Measurements from ENCODE around the gene AHNAK.

The AHNAK gene

GRCh38 chr11:62494246-62494645, 52.4 kb downstream of the AHNAK start:
- DNase-seq: no peak

DNA sequence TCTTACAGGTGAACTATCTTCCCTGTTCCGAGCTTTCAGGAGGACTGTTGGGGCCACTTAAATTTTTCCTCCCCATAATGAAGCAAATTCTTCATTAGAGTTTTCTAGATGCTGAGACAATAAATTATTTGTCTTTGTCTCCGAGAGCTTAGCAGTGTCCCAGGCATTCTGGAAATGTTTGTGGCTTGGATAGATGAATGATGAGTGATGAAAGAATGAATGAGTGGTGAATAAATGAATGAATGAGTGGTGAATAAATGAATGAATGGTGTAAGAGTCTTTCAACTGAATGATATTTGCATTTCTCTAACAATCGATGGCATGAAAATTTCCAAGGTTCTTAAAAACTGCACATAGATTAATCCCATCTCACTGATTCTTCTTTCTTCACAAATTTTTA, 52.8 kb downstream of the AHNAK start:
- DNase-seq: no peak

DNA sequence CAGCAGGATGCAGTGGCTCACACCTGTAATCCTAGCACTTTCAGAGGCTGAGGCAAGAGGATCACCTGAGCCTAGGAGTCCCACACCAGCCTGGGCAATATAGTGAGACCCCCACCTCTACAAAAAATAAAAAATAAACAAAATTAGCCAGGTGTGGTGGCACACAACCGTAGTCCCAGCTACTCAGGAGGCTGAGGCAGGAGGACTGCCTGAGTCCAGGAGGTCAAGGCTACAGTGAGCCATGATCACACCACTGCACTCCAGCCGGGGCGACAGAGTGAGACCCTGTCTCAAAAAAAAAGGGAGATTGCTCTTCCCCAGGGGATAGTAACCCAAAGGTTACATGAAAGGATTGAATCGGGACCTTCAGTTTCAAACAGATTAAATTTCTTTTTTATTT, 54.0 kb downstream of the AHNAK start:
- no peak for DNase-seq

GRCh38 chr11:62491571-62492329, 54.9 kb downstream of the AHNAK start:
- DNase-seq: no peak

- DNase-seq: no peak
These were observed 57.4 kb downstream of the AHNAK start for GRCh38 chr11:62489204-62489603.

GRCh38 chr11:62487738-62488551, 58.7 kb downstream of the AHNAK start:
- DNase-seq: no peak

DNA sequence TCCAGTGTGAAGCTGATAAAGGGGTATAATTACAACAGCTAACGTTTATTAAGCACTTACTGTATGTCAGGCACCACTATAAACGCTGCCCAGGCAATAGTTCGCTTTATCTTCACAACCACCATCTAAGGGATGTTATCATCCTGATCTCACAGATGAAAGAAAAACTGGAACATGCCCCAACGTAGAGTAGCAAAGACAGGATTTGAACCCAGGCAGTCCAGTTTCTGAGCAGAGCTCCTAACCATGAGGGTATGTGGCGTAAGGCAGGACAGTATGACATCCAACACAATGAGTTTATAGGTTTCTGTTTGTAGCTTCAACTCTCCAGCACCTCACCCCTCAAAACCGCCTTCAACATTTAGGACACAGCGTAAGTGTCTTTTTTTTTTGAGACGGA, 59.5 kb downstream of the AHNAK start:
- DNase-seq: no peak

GRCh38 chr11:62484352-62484751, 62.3 kb downstream of the AHNAK start:
- no peak for DNase-seq

DNA sequence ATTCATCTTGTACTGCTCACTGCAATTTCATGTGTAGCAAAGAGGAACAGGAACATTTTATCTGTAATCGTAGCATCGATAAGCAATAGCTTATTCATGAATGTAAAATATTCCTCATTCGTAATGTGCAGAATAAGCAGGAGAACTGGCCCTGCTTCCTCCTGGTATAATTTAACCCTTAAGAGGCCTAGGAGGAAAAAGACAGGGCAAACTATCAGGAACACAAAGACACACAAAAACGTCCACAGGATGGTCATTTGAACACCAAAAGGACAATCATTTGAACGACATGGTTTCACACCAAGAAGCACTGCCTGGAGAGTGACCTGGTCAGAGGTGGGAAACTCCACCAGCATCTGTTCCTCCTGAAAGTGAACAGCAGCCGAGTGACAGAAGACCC, 63.9 kb downstream of the AHNAK start:
- DNase-seq: no peak

DNA sequence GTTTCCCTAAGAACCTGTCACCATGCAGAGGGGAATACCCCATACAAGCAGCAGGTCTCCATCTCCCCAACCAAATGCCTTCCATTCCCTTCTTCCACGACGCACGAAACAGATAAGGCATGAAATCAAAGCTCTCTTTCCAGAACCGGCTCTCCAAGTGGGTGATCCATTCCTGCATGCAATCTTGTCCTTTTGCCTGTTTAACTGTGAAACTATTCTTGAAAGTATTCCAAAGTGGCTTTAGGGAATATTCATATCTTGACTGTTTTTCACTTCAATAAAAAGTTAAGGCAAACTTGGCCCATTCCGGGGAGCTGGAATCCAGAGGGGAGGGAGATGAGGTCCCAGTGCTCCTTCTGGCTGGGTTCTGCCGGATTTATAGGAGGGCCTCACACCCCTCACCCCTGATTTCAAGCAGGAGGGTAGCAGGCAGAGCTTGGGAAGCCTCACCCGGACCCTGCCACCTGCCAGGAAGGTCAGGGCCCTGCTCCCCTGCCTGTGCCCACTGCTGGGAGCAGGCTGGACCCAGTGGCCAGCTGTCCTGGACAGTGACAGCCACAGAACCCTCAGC, 66.9 kb downstream of the AHNAK start:
- no peak for DNase-seq

DNA sequence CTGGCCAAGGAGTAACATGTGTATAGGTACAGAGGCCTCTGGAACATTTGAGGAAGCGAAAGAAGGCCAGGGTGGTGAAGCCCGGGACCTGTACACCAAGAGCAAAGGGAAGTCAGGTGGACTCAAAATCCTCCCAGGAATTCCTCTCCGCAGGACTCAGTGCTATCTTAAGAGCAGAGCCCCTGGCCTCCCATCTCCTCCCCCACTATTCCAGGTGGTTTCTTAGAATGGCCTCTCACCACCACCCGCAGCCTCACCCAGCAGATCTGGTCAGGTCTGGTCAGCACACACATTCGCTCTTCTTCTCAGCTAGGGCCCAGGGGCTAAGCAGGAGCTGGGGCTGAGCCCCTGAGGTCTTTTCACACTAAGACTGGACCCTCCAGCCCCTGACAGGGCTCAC, 68.7 kb downstream of the AHNAK start:
- DNase-seq: no peak

DNA sequence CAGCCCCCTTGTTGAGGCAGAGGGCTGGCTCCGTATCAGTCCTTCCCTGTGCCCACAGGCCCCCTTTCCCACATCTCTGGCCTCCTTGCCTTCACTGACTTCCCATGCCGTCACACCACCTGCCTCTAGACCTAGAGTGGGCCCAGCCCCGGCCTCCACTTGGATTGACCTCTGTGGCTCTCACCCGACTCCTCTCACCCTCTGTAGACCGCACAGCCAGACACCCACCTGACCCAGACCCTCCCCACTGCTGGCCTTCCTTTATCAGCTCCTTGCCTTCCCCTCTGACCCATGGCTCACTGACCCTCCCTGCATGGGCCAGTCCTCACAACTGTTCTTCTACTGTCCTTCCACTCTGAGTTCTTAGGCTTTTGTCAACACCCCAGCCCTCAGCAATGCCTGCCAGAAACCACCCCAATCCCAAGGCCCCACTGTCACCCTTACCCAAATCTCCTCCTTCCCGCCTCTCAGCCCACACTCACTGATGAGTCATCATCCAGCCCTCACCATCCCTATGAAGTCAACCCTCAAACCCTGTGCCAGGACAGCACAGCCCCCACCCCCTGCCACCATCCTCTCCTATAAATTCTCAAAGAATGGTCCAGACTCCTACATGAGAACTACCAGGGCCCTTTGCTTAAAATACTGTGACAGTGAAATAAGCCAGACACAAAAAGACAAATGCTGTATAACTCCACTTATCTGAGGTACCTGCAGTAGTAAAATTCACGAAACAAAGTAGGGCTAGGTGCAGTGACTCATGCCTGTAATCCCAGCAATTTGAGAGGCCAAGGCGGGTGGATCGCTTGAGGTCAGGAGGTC, 74.3 kb downstream of the AHNAK start:
- no peak for DNase-seq

GRCh38 chr11:62471603-62472002, 75.0 kb downstream of the AHNAK start:
- no peak for DNase-seq

DNA sequence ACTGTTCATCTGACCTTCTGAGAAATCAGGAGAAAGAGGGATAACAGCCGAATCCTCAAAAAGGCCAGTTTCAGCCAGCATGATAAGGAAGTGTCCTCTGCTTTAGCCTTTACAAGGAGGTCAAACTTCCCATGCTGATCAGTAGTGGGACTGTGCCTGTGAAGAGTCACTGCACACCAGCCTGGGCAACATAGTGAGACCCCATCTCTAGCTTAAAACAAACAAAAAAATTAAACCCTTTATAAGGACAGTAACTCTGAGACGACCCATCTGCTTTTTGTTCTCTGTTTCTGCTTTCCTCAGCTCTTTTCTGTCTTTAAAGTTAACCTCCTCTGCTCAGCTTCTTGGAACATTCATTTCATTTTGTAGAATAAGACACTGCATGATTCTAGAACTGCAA, 78.0 kb downstream of the AHNAK start:
- DNase-seq: no peak

DNA sequence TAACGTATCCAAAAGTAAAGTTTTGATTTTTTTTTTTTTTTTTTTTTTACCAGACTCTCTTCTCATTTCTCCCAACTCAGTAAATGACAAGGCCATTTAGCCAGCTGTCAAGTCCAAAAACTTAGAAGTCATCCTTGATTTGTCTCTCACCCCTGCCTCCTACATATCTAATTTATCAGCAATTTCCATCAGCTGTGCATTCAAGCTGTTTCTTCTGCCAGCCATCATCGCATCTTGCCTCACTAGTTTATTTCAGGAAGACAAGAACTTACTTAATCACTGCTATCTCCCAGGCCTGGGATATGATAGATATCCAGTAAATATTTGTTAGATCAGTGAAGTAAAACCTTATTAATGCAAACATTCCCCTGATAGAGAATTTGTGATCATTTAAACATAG, 80.2 kb downstream of the AHNAK start:
- DNase-seq: no peak

DNA sequence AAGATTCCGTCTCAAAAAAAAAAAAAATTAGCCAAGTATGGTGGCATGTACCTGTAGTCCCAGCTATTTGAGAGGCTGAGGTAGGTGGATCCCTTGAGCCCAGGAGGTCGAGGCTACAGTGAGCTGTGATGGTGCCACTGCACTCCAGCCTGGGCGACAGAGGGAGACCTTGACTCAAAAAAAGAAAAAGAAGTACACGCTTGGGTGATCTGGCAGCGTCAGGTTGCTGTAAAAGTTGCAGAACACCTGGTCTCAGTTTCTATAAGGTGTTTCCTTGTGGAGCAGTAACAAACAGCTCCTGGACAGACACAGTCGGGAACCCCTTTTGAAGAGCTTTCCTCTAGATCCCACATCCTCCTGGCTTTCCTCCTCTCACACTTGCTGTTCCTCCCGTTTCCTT, 82.0 kb downstream of the AHNAK start:
- DNase-seq: no peak

DNA sequence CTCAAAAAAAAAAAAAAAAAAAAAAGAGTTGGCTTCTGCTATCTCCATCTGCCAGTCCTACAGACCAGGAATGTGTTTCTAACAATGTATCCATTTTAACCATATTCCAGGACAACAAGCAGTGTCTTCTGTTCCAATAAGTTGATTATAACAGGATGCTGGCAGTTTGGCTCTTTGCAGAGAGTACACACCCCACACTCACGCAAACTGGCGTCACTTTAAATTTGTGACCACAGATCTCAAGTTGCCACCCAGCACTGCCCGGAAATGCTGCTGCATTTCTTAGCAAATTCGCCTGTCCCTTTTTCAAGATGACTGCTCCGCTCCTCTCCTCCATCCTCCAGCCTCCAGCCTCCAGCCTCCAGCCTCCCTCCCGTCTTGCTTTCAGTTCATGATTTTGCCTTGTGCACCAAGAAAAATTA, 83.5 kb downstream of the AHNAK start:
- DNase-seq: no peak

- no peak for DNase-seq
These were observed 84.1 kb downstream of the AHNAK start for GRCh38 chr11:62462508-62462892.

DNA sequence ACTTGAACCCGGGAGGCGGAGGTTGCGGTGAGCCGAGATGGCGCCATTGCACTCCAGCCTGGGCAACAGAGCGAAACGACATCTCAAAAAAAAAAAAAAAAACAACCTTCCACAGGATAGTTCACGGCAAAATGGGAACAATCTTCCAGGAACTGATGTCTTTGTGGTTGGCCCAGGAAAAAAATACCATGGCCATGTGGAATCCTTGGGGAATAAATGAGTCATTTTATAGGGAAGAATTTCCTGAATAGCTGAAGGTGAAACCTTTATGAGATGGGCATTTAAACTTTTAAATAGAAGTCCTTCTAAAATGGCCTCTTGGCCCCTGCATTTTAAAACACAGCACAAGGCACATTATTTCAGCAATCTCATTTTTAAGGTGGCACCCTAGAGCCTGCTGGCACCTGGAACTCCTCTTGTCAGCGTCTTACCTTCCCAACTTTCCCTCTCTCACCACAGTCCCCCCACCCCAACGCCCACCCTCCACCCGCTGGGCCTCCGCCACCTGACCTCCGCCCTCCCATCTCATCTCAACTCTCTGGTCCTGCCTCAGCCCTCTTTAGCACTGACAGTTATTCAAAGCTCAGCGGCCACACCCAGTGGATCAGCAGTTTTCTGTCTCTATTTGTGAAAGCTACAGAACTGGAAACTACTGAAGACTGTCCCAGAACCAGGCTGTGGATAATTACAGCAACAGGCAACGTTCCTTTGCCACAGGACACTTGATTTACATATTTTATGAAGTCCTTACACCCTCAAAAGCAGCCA, 84.7 kb downstream of the AHNAK start:
- no peak for DNase-seq

DNA sequence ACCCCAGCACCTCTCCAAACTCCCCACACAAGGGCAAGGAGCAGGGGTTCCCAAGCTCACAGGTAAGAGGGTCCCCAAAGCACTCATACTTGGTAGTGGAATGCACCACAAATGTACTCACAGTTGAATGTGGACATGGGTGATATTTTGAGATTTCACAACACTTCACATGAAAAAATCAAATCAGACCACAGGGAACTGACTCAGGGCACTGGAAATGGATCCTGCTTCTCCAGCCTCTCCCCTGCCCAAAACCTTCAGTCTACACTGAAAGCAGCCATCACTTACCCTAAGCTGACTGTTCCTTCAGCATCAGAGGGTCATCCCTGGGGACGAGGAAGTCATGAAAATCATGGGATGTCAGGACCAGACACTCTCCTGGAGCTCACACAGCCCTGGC, 87.5 kb downstream of the AHNAK start:
- DNase-seq: no peak

GRCh38 chr11:62458212-62459002, 88.2 kb downstream of the AHNAK start:
- DNase-seq: no peak

GRCh38 chr11:62457478-62457877, 89.1 kb downstream of the AHNAK start:
- DNase-seq: no peak
